Loucy (cell line): ENCODE data around the gene ASGR2.

Experiments used
- H2AFZ ChIP-seq: fragments of 200-600 bp; sonication (generic); 2 replicates; pipeline ENCODE4 v1.6.0; 2016; ENCODE audit warnings: antibody characterized with exemption, mild to moderate bottlenecking, low read length, moderate library complexity
- H3F3A ChIP-seq: fragments of 200-600 bp; 2 replicates; pipeline ENCODE4 v1.6.0; 2016; ENCODE audit warnings: antibody characterized with exemption, low read depth, mild to moderate bottlenecking
- H3K27me3 ChIP-seq: fragments of 200-600 bp; sonication (generic); 2 replicates; pipeline ENCODE4 v1.6.1; 2014; ENCODE audit warnings: low read length, mild to moderate bottlenecking; ENCODE audit not compliant: insufficient read depth, poor library complexity, severe bottlenecking
- H3K36me3 ChIP-seq: fragments of 200-600 bp; sonication (generic); 2 replicates; pipeline ENCODE4 v1.6.1; 2016; ENCODE audit warnings: low read length; ENCODE audit not compliant: insufficient read depth
- H3K4me1 ChIP-seq: fragments of 200-600 bp; sonication (generic); 2 replicates; pipeline ENCODE4 v1.5.1; 2014; ENCODE audit warnings: low read length, mild to moderate bottlenecking; ENCODE audit not compliant: insufficient read depth, poor library complexity, severe bottlenecking
- H3K4me2 ChIP-seq: fragments of 200-600 bp; sonication (generic); 2 replicates; pipeline ENCODE4 v1.6.0; 2014; ENCODE audit warnings: antibody characterized with exemption, low read length, low read depth, mild to moderate bottlenecking; ENCODE audit not compliant: poor library complexity, severe bottlenecking
- H3K4me3 ChIP-seq: fragments of 200-600 bp; sonication (generic); 2 replicates; pipeline ENCODE4 v1.5.1; 2014; ENCODE audit warnings: low read length, mild to moderate bottlenecking, mixed read lengths; ENCODE audit not compliant: poor library complexity, severe bottlenecking
- H3K79me2 ChIP-seq: fragments of 200-600 bp; sonication (generic); 2 replicates; pipeline ENCODE4 v1.6.1; 2014; ENCODE audit warnings: low read length; ENCODE audit not compliant: insufficient read depth
- H3K9ac ChIP-seq: fragments of 200-600 bp; sonication (generic); 2 replicates; pipeline ENCODE4 v1.6.0; 2014; ENCODE audit warnings: mild to moderate bottlenecking, low read depth, low read length, moderate library complexity; ENCODE audit not compliant: poor library complexity, severe bottlenecking
- H3K9me2 ChIP-seq: fragments of 200-600 bp; sonication (generic); replicated peaks from 2 replicates; pipeline ENCODE4 v1.6.1; 2016; ENCODE audit warnings: low read depth, low read length, mixed read lengths
- H3K9me3 ChIP-seq: fragments of 200-600 bp; sonication (generic); 2 replicates; pipeline ENCODE4 v1.6.1; 2014; ENCODE audit warnings: mild to moderate bottlenecking, antibody characterized with exemption, low read length, low read depth; ENCODE audit not compliant: insufficient read depth
- H4K20me1 ChIP-seq: fragments of 200-600 bp; sonication (generic); 2 replicates; pipeline ENCODE4 v1.6.0; 2014; ENCODE audit warnings: antibody characterized with exemption, low read length, mild to moderate bottlenecking; ENCODE audit not compliant: insufficient read depth, poor library complexity, severe bottlenecking
- EZH2phosphoT487 ChIP-seq: fragments of 200-600 bp; IDR thresholded peaks from 2 replicates; pipeline ENCODE4 v1.6.1; 2018; ENCODE audit warnings: antibody characterized with exemption, mild to moderate bottlenecking, moderate library complexity, borderline replicate concordance
- TF ChIP-seq, protein P1 (sequence below): fragments of 200-600 bp; sonication (generic); conservative IDR thresholded peaks from 2 replicates; pipeline ENCODE4 v1.5.1; 2014; ENCODE audit warnings: mild to moderate bottlenecking, antibody characterized with exemption, low read length

ASGR2 gene

DNA sequence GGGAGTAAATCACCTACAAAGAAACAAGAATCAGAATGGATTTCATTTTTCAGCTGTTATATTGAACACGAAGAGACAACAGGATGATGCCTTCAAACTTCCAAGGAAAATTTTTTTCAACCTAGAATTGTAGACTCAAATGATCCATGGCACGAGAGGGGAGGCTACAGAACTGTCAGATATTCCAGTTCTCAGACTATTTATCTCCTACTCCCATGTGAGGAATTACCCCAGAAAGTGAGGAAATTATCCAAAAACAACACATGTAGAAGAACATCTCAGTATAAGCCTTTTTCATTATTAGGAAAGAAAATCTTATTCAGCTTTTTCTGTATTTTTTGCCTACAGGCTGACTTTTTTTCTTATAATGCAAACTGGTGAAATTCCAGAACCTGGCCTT is 5.5 kb upstream of the ASGR2 start:
- no peaks in the 10 kb centered on the region for H4K20me1 ChIP-seq
- H3K36me3 ChIP-seq: no peaks in the 10 kb centered on the region
- H3K9ac ChIP-seq: no peak overlapping the region
- H3K4me3 ChIP-seq: no peak overlapping the region
- no peaks in the 10 kb centered on the region for H3F3A ChIP-seq
- H3K4me1 ChIP-seq: no peaks in the 10 kb centered on the region
- H3K9me2 ChIP-seq: no peaks in the 10 kb centered on the region
- H3K4me2 ChIP-seq: no peak overlapping the region
- TF ChIP-seq EZH2phosphoT487: no peak
- TF ChIP-seq, protein P1, sequence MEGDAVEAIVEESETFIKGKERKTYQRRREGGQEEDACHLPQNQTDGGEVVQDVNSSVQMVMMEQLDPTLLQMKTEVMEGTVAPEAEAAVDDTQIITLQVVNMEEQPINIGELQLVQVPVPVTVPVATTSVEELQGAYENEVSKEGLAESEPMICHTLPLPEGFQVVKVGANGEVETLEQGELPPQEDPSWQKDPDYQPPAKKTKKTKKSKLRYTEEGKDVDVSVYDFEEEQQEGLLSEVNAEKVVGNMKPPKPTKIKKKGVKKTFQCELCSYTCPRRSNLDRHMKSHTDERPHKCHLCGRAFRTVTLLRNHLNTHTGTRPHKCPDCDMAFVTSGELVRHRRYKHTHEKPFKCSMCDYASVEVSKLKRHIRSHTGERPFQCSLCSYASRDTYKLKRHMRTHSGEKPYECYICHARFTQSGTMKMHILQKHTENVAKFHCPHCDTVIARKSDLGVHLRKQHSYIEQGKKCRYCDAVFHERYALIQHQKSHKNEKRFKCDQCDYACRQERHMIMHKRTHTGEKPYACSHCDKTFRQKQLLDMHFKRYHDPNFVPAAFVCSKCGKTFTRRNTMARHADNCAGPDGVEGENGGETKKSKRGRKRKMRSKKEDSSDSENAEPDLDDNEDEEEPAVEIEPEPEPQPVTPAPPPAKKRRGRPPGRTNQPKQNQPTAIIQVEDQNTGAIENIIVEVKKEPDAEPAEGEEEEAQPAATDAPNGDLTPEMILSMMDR: no peak
- H2AFZ ChIP-seq: no peak overlapping the region
- H3K27me3 ChIP-seq: no peaks in the 10 kb centered on the region
- H3K9me3 ChIP-seq: no peaks in the 10 kb centered on the region
- no peaks in the 10 kb centered on the region for H3K79me2 ChIP-seq

DNA sequence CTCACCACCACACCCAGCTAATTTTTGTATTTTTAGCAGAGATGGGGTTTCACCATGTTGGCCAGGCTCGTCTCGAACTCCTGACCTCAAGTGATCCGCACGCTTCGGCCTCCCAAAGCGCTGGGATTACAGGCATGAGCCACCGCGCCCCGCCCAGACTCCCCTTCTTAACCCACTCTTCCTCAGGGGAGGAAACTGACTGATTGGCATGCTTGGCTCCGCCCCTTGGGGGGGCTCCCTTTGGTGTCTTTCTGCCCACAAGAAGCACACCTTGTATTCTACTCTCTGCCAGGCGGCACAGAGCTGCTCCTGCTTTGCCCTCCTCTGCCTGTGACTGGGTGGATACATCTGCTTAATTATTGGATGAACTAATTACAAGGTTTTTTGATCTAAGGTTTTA is 4.7 kb upstream of the ASGR2 start:
- no peak overlapping the region for H3K9ac ChIP-seq
- TF ChIP-seq, protein P1: no peak
- TF ChIP-seq EZH2phosphoT487: no peak
- H3K27me3 ChIP-seq: no peaks in the 10 kb centered on the region
- H3K4me1 ChIP-seq: no peaks in the 10 kb centered on the region
- no peaks in the 10 kb centered on the region for H3K79me2 ChIP-seq
- no peaks in the 10 kb centered on the region for H3K9me2 ChIP-seq
- H3K9me3 ChIP-seq: no peaks in the 10 kb centered on the region
- H3K4me3 ChIP-seq: no peak overlapping the region
- H4K20me1 ChIP-seq: no peaks in the 10 kb centered on the region
- no peak overlapping the region for H3K4me2 ChIP-seq
- no peak overlapping the region for H2AFZ ChIP-seq
- H3F3A ChIP-seq: no peaks in the 10 kb centered on the region
- H3K36me3 ChIP-seq: no peaks in the 10 kb centered on the region

DNA sequence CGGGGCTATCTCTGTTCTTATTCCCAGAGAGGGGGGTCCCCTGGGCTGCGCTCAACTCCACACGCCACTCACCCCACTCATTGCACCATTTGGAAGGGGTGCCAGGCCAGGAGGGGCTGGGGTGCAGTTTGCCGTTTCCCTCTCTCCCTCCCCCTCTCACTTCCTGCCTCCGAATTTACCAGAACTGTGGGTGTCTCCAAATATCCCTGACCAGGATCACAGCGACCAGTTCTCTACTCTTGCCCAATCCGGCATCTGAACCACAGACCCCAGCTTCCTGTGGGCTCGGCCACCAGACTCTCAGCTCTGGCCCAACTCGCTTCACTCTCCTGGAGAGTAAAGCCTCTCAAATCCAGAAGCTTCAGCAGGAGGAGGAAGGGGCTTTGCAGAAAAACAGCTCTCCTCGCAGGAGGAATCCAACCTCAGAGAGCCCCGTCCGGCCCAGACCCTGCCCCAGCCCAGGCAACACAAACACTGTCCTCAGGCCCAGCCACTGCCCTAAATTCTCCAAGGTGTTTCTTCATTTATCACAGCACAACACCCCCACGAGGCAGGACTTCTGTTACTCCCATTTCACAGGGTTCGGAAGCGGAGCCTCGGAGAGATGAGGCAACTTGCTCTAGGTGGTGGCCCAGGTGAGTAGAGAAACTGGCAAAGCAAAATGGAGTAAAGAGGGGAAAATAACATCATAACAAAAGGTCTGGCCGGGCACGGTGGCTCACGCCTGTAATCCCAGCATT is 423 bp upstream of the ASGR2 start:
- no peak overlapping the region for H2AFZ ChIP-seq

More for the DNA sequence above, 423 bp upstream of the ASGR2 start:
- Histone ChIP-seq H4K20me1 (no peaks in the 10 kb centered on the region), H3K4me2 (no peak overlapping the region), H3F3A (no peaks in the 10 kb centered on the region), H3K9me2 (no peaks in the 10 kb centered on the region), H3K79me2 (no peaks in the 10 kb centered on the region), H3K4me1 (no peaks in the 10 kb centered on the region), H3K4me3 (no peak overlapping the region), H3K9me3 (no peaks in the 10 kb centered on the region), H3K9ac (no peak overlapping the region), H3K27me3 (no peaks in the 10 kb centered on the region), H3K36me3 (no peaks in the 10 kb centered on the region)
- TF ChIP-seq, protein P1: no peak
- TF ChIP-seq EZH2phosphoT487: no peak
